GM23338 (cell line): ENCODE results near the gene STX1B.

Source experiments
- CREB1 ChIP-seq: fragments of 250-450 bp; sonication (Bioruptor Pico); IDR thresholded peaks from 2 replicates; pipeline ENCODE4 v1.5.0; 2020; ENCODE audit warnings: low read depth, mild to moderate bottlenecking, moderate library complexity
- CTCF ChIP-seq, 2 experiments: fragments of 200-600 bp in 1 of 2; sonication (generic) in 1 of 2; conservative IDR thresholded peaks; 2 replicates each; pipeline versions ENCODE4 v1.5.1 to v1.6.1; 2016 to 2017; ENCODE audit warnings: antibody characterized with exemption in 2 of 2, low read depth in 2 of 2, mild to moderate bottlenecking in 2 of 2, moderate library complexity in 1 of 2
- EZH2 ChIP-seq: fragments of 200-600 bp; sonication (generic); IDR thresholded peaks from one replicate; pipeline ENCODE4 v1.8.0; 2017; ENCODE audit warnings: antibody characterized with exemption, mild to moderate bottlenecking, low read depth; ENCODE audit not compliant: unreplicated experiment
- NANOG ChIP-seq: IDR thresholded peaks from 2 replicates; pipeline ENCODE4 v1.6.1; 2016; ENCODE audit warnings: antibody characterized with exemption, borderline replicate concordance
- POLR2AphosphoS5 ChIP-seq: IDR thresholded peaks from 2 replicates; pipeline ENCODE4 v1.6.1; 2016; ENCODE audit warnings: antibody characterized with exemption, low read depth
- REST ChIP-seq: IDR thresholded peaks from one replicate; pipeline ENCODE4 v1.6.1; 2018; ENCODE audit warnings: antibody characterized with exemption; ENCODE audit not compliant: unreplicated experiment
- ZNF114 ChIP-seq: fragments of 250-450 bp; sonication (Bioruptor Pico); IDR thresholded peaks from 2 replicates; pipeline ENCODE4 v1.5.0; 2020; ENCODE audit warnings: mild to moderate bottlenecking, moderate library complexity

DNA sequence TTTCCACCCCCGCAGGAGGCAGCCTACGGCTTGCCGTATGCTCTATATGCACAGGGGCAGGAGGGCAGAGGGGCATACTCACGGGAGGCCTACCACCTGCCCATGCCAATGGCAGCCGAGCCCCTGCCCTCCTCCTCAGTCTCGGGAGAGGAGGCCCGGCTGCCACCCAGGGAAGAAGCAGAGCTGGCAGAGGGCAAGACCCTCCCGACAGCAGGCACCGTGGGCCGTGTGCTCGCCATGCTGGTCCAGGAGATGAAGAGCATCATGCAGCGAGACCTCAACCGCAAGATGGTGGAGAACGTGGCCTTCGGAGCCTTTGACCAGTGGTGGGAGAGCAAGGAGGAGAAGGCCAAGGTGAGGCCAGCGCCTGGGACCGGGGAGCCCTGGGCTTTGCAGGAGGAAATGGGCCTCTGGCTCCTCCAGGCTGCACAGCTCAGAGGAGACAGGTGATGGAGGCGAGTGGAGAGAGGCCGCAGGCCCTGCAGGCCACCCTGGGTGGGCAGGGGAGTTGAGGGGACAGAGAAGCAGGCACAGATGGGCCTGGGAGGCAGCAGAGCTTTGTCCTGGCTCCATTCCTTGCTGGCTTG, 44.3 kb downstream of the STX1B start:
- TF ChIP-seq CTCF (conservative IDR thresholded peaks at IDR 0.05; ENCODE audit: low read depth in 2 of 2) (no peak), CREB1 (CRISPR knock-in tag) (no peak), REST (no peak), POLR2AphosphoS5 (no peak), EZH2 (no peak), NANOG (no peak), ZNF114 (CRISPR knock-in tag) (no peak)
